Coronary artery (tissue), 2 donors: ENCODE measurements around the gene FGF4.

Source experiments
- DNase-seq: peaks from one replicate; pipeline ENCODE4 v3.0.0-alpha.2; 2017; ENCODE audit warnings: low spot score
- H3K27ac ChIP-seq, 2 donors: fragments of 200-600 bp; sonication (generic); one replicate each; pipeline ENCODE4 v1.5.1; 2016 to 2019
- H3K4me3 ChIP-seq: fragments of 200-600 bp; sonication (generic); 2 replicates; pipeline ENCODE4 v1.5.1; 2016; ENCODE audit warnings: mild to moderate bottlenecking, moderate library complexity
- CTCF ChIP-seq: fragments of 200-600 bp; sonication (generic); IDR thresholded peaks from one replicate; pipeline ENCODE4 v1.5.1; 2019; ENCODE audit warnings: antibody characterized with exemption

Gene FGF4

GRCh38 chr11:69775163-69775755, at the start of gene FGF4:
Gene FGF4 (minus strand): TSS chr11:69775341. CDS start chr11:69775084, 257 bp downstream.
- no peak for DNase-seq
- no peak within 1 kb of the TSS for H3K27ac ChIP-seq
- no peak for TF ChIP-seq CTCF
- no peak within 1 kb of the TSS for H3K4me3 ChIP-seq

GRCh38 chr11:69823641-69824265, 48.6 kb upstream of the FGF4 start:
- Histone ChIP-seq H3K27ac (no peak overlapping the region), H3K4me3 (no peak overlapping the region)
- no peak for TF ChIP-seq CTCF
- no peak for DNase-seq

- no peak for TF ChIP-seq CTCF
- DNase-seq, result no peak
Measured at GRCh38 chr11:69822676-69823494, 47.7 kb upstream of the FGF4 start.

GRCh38 chr11:69821511-69822040, 46.4 kb upstream of the FGF4 start:
- Histone ChIP-seq H3K4me3 (no peak overlapping the region), H3K27ac (no peak overlapping the region)
- TF ChIP-seq CTCF, result no peak
- DNase-seq, result no peak

More at GRCh38 chr11:69822676-69823494, 47.7 kb upstream of the FGF4 start:
- H3K4me3 ChIP-seq, result no peak overlapping the region
- no peak overlapping the region for H3K27ac ChIP-seq

GRCh38 chr11:69820441-69820840, 45.3 kb upstream of the FGF4 start:
- no peak for TF ChIP-seq CTCF
- no peak for DNase-seq
- Histone ChIP-seq H3K27ac (no peak overlapping the region), H3K4me3 (no peak overlapping the region)

- TF ChIP-seq CTCF, result no peak
- Histone ChIP-seq H3K4me3 (no peak overlapping the region), H3K27ac (no peak overlapping the region)
- DNase-seq, result no peak
Measured at GRCh38 chr11:69819541-69820070, 44.5 kb upstream of the FGF4 start.
